ENCODE measurements around the gene TMEM131. TPM values are rescaled to one million over a fixed set of nuclear protein-coding genes. Genes with fewer than 3 reads are reported as not detected.

The TMEM131 gene
- total and polyA plus RNA-seq, 2 of the 8 experiments (the other 6 are each of a cell fraction or from before 2014, with no cell fraction given), result 9.7 to 22.9 TPM

- no peaks in the 10 kb centered on the region for H4K20me1 ChIP-seq (replicated peaks in 1 of 2; ENCODE audit: control insufficient read depth in 1 of 2, insufficient read depth in 2 of 2, low read length in 2 of 2)
- H2AFZ ChIP-seq (ENCODE audit: low read length), result no peak within 1 kb of the TSS
- no peak within 1 kb of the TSS for H4K5ac ChIP-seq (ENCODE audit: insufficient read length, low read depth, low read length)
- no peak within 1 kb of the TSS for H3K9ac ChIP-seq (replicated peaks in 1 of 4; ENCODE audit: extremely low read depth in 1 of 4, low read depth in 3 of 4, low read length in 3 of 4)
- no peak within 1 kb of the TSS for H2BK20ac ChIP-seq (ENCODE audit: low read length)
- peaks cover 0 to 3% (median 1%) of the 10 kb centered on the region in 4 experiments; a peak in 3 of 7 replicates for H3K4me1 ChIP-seq (replicated peaks in 1 of 4; ENCODE audit: control insufficient read depth in 3 of 4, insufficient read depth in 4 of 4, low read length in 3 of 4)
- no peak within 1 kb of the TSS; the same call in 1 of the 2 replicates for H2AK5ac ChIP-seq (ENCODE audit: low read depth, low read length)
- 84% methylated on average over 18 of the region's 21 CpGs; no CpG with 5 or more reads in 1 of the 2 experiments for WGBS, 2 experiments (ENCODE audit: extremely low coverage in 1 of 2, insufficient coverage in 1 of 2, insufficient read length in 1 of 2, insufficient replicate concordance in 2 of 2, low coverage in 1 of 2, low lambda C conversion rate in 2 of 2, missing lambda C conversion rate in 1 of 2)
- H2BK5ac ChIP-seq (ENCODE audit: low read depth, low read length), result no peak within 1 kb of the TSS
- H4K8ac ChIP-seq (ENCODE audit: extremely low read depth, insufficient read depth, low read length), result no peak within 1 kb of the TSS; the same call in 1 of the 2 replicates
- H3K14ac ChIP-seq (ENCODE audit: insufficient read length), result no peak within 1 kb of the TSS
- POLR2A ChIA-PET (ENCODE audit: partially characterized antibody), result interaction anchor here (0.8 kb wide), 1 partner anchor 73 kb away, joined by 3 read pairs; no protein-coding TSS in a partner anchor
- FAIRE-seq, result no peak
- no peak within 1 kb of the TSS for H4K91ac ChIP-seq (replicated peaks; ENCODE audit: insufficient read length, low read length)
- no peaks in the 10 kb centered on the region for H3K27me3 ChIP-seq (replicated peaks in 1 of 4; ENCODE audit: control insufficient read depth in 3 of 4, extremely low read depth in 1 of 4, insufficient read depth in 3 of 4, low read length in 3 of 4)
- no peak within 1 kb of the TSS for H3K18ac ChIP-seq (ENCODE audit: extremely low read depth, low read length)
- no peak within 1 kb of the TSS for H3K4me2 ChIP-seq (ENCODE audit: insufficient read depth in 1 of 2, low read depth in 2 of 2, low read length in 2 of 2)
- H3K23ac ChIP-seq (ENCODE audit: insufficient read length), result no peak within 1 kb of the TSS
- no peak for DNase-seq (ENCODE audit: low read depth in 1 of 2, low spot score in 2 of 2)
- H3K79me1 ChIP-seq (ENCODE audit: low read depth, low read length), result no peaks in the 10 kb centered on the region
- no peak within 1 kb of the TSS for H2BK120ac ChIP-seq (replicated peaks; ENCODE audit: low read depth, low read length)
- no peak within 1 kb of the TSS for H2BK12ac ChIP-seq (ENCODE audit: low read depth, low read length)
- H3K9me3 ChIP-seq (ENCODE audit: insufficient read depth in 2 of 2, low read depth in 1 of 2, low read length in 1 of 2), result no peaks in the 10 kb centered on the region
- no peak within 1 kb of the TSS for H3K4me3 ChIP-seq (ENCODE audit: extremely low read depth in 1 of 4, insufficient read depth in 2 of 4, low read depth in 3 of 4, low read length in 4 of 4)
- no peaks in the 10 kb centered on the region for H3K36me3 ChIP-seq (ENCODE audit: control insufficient read depth in 2 of 4, insufficient read depth in 4 of 4, low read length in 3 of 4)
- 0 out of 2 replicates have a peak within 1 kb of the TSS, but pooled peaks have one; percentile 46 for H2BK15ac ChIP-seq (ENCODE audit: low read length)
- H3K27ac ChIP-seq (ENCODE audit: low read depth, low read length), result no peak within 1 kb of the TSS
- H3K23me2 ChIP-seq (ENCODE audit: low read depth, low read length), result no peaks in the 10 kb centered on the region
- no peak within 1 kb of the TSS for H3K4ac ChIP-seq (replicated peaks; ENCODE audit: insufficient read length, low read depth, low read length)
- no peaks in the 10 kb centered on the region for H3K79me2 ChIP-seq (ENCODE audit: control insufficient read depth in 1 of 2, insufficient read depth in 2 of 2, low read length in 2 of 2)
- H3K56ac ChIP-seq (replicated peaks; ENCODE audit: insufficient read length, low read depth, low read length), result no peak within 1 kb of the TSS
- CTCF ChIA-PET (ENCODE audit: partially characterized antibody), result interaction anchor here (0.8 to 13.6 kb wide), 7 partner anchors 14 to 640 kb away, joined by 3 to 202 read pairs (median 4); no protein-coding TSS in a partner anchor
- TF ChIP-seq MAX (IDR thresholded peaks at IDR 0.05), result no peak
- no peak for TF ChIP-seq RFX5 (IDR thresholded peaks at IDR 0.05; ENCODE audit: borderline replicate concordance, low read depth, low read length)
- TF ChIP-seq USF2 (IDR thresholded peaks at IDR 0.05; ENCODE audit: low read length), result no peak
- no peak for TF ChIP-seq KDM4A (IDR thresholded peaks at IDR 0.05; ENCODE audit: low read depth, low read length, severe bottlenecking)
- TF ChIP-seq E2F6 (IDR thresholded peaks at IDR 0.05), result no peak
- TF ChIP-seq TAF7 (optimal IDR thresholded peaks at IDR 0.05; ENCODE audit: borderline replicate concordance, low read depth, low read length), result no peak
- no peak for TF ChIP-seq RAD21 (IDR thresholded peaks at IDR 0.05 in 1 of 2, conservative IDR thresholded peaks at IDR 0.05 in 1 of 2; ENCODE audit: low read depth in 2 of 2, low read length in 2 of 2)
- TF ChIP-seq SP1 (IDR thresholded peaks at IDR 0.05; ENCODE audit: low read depth, low read length), result no peak
- no peak for TF ChIP-seq GTF2F1 (IDR thresholded peaks at IDR 0.05; ENCODE audit: borderline replicate concordance, low read depth, low read length)
Measured at GRCh38 chr2:97713296-97714083, 282.3 kb downstream of the TMEM131 start, which contains the start of gene ZAP70. Gene ZAP70 (plus strand): TSS chr2:97713576. CDS start chr2:97724037, 10,461 bp downstream.

Data from H1 (cell line).